Measurements from ENCODE around the gene LRRTM2. TPM values are rescaled to one million over a fixed set of nuclear protein-coding genes. Genes with fewer than 3 reads are reported as not detected.
A peak's percentile ranks its signal among the peaks of the same experiment; 100 is the strongest.
"Not testable (repeated sequence)": the region's sequence is repeated elsewhere in the genome, so short reads cannot be mapped to it uniquely, and the experiment has no call there.

Gene LRRTM2
- total RNA-seq, 1 donor from 2014 or later = 0.52 TPM

DNA sequence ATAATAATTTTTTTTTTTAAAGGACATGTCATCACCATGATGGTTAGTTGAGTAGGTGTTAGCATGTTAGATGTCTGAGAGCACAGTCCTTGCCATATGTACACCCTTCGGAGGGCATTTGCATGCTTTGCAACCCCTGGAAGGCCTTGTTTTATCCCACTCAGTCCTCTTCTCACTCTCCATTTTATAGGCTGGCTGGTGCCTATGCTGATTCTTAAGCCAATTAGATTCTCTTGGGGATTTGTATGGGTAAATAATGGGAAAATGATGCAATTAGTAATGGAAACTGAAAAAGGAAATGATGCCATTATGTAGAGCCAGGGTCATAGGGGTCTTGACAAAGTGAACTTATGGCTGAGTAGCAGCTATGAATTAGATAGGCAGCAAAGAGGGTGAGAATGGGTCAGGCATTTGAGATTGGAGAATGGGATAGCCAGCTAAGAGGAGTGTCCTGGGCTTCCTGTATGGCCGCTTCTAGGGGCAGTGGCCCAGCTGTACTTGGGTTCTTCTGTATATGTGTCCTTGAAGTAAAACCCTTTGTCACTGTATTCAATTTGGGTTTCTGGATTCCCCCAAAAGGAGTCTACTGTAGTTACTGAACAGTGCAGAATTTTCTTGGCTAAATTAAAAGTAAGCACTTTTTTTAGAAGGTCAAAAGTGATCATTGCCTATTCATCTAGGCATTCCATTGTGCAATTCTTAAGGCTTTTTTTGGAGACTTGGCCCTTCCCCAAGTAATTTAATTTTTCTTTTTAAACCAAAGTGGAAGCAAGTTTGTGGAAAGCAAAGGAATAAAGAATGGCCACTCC is 31.6 kb downstream of the LRRTM2 start:
- peak overlapping the region; percentile 6 for H3K27ac ChIP-seq (ENCODE audit: low read depth, low read length)
- H3K4me3 ChIP-seq (ENCODE audit: low read length in 3 of 3) = peak overlapping the region in 1 of 3 donors; percentile 18
- H3K9me3 ChIP-seq (ENCODE audit: control insufficient read depth in 3 of 3, low read length in 3 of 3) = no peaks in the 10 kb centered on the region
- no peak overlapping the region for H3K9ac ChIP-seq (ENCODE audit: low read depth in 1 of 3, low read length in 3 of 3)
- H3K27me3 ChIP-seq (ENCODE audit: control insufficient read depth in 3 of 3, insufficient read depth in 3 of 3, low read length in 3 of 3) = no peaks in the 10 kb centered on the region
- H3K36me3 ChIP-seq (ENCODE audit: control insufficient read depth in 3 of 3, insufficient read depth in 3 of 3, low read length in 3 of 3) = no peaks in the 10 kb centered on the region
- peaks cover 37 to 41% (median 39%) of the 10 kb centered on the region in 3 donors for H3K4me1 ChIP-seq (ENCODE audit: control insufficient read depth in 3 of 3, insufficient read depth in 3 of 3, low read length in 3 of 3)

DNA sequence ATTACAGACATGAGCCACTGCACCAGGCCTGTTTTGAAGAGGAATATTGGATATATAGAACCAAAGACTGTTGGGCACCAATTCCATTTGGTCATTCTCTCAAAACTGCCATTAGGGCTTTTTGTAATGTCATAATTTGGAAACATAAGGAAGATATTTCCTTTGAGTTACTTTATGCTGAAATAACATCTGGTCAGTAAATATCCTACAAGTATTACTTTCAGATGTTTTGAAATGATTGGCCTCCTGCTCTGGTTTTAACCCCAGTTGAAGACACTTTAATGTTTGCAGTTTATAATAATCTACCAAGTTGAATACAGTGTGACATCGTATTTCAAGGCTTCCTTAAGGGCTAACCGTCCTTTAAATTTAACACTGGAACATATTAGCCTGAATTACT is 33.6 kb downstream of the LRRTM2 start:
- no peaks in the 10 kb centered on the region for H3K9me3 ChIP-seq (ENCODE audit: control insufficient read depth in 3 of 3, low read length in 3 of 3)
- H3K27ac ChIP-seq (ENCODE audit: low read depth, low read length) = no peak overlapping the region
- peaks cover 37 to 41% (median 39%) of the 10 kb centered on the region in 3 donors for H3K4me1 ChIP-seq (ENCODE audit: control insufficient read depth in 3 of 3, insufficient read depth in 3 of 3, low read length in 3 of 3)
- H3K27me3 ChIP-seq (ENCODE audit: control insufficient read depth in 3 of 3, insufficient read depth in 3 of 3, low read length in 3 of 3) = no peaks in the 10 kb centered on the region
- H3K36me3 ChIP-seq (ENCODE audit: control insufficient read depth in 3 of 3, insufficient read depth in 3 of 3, low read length in 3 of 3) = no peaks in the 10 kb centered on the region
- no peak overlapping the region for H3K9ac ChIP-seq (ENCODE audit: low read depth in 1 of 3, low read length in 3 of 3)
- H3K4me3 ChIP-seq (ENCODE audit: low read length in 3 of 3) = no peak overlapping the region

DNA sequence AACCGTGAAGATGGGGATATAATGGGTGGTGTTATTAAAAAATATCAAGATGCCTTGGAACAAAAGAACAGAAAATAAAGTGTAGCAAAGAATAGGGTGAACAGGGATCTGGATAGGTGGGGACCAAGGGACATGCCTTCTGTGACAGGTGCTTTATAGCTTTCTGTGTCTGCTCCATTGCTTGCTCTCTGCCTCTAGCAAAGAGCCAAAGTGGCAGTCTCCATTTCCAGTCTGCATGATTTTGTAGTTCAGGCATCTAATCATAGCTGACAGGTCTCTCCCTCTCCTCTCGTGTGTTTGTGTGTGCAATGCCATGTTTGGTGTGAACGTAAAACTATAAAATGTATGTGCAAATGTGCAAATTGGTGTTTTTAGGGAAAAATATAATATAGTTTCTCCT is 35.0 kb downstream of the LRRTM2 start:
- Histone ChIP-seq H3K27ac (ENCODE audit: low read depth, low read length) (no peak overlapping the region), H3K27me3 (ENCODE audit: control insufficient read depth in 3 of 3, insufficient read depth in 3 of 3, low read length in 3 of 3) (no peaks in the 10 kb centered on the region), H3K4me1 (ENCODE audit: control insufficient read depth in 3 of 3, insufficient read depth in 3 of 3, low read length in 3 of 3) (peaks cover 33 to 38% (median 35%) of the 10 kb centered on the region in 3 donors), H3K36me3 (ENCODE audit: control insufficient read depth in 3 of 3, insufficient read depth in 3 of 3, low read length in 3 of 3) (no peaks in the 10 kb centered on the region), H3K9me3 (ENCODE audit: control insufficient read depth in 3 of 3, low read length in 3 of 3) (no peaks in the 10 kb centered on the region), H3K9ac (ENCODE audit: low read depth in 1 of 3, low read length in 3 of 3) (no peak overlapping the region), H3K4me3 (ENCODE audit: low read length in 3 of 3) (no peak overlapping the region)

GRCh38 chr5:138837160-138837559 is 38.0 kb downstream of the LRRTM2 start:
- H3K4me1 ChIP-seq (ENCODE audit: control insufficient read depth in 3 of 3, insufficient read depth in 3 of 3, low read length in 3 of 3) = peaks cover 11 to 25% (median 14%) of the 10 kb centered on the region in 3 donors

DNA sequence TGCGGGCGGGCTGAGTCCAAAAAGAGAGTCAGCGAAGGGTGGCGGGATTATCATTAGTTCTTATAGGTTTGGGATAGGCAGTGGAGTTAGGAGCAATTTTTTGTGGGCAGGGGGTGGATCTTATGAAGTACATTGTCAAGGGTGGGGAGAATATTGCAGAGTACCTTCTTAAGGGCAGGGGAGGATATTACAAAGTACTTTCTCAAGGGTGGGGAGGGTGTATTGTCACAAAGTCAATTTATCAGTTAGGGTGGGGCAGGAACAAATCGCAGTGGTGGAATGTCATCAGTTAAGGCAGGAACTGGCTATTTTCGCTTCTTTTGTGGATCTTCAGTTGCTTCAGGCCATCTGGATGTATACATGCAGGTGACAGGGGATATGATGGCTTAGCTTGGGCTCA is 40.3 kb downstream of the LRRTM2 start:
- H3K9ac ChIP-seq (ENCODE audit: low read depth in 1 of 3, low read length in 3 of 3); H3K27ac ChIP-seq (ENCODE audit: low read depth, low read length); H3K4me3 ChIP-seq (ENCODE audit: low read length in 3 of 3); H3K36me3 ChIP-seq (ENCODE audit: control insufficient read depth in 3 of 3, insufficient read depth in 3 of 3, low read length in 3 of 3); H3K27me3 ChIP-seq (ENCODE audit: control insufficient read depth in 3 of 3, insufficient read depth in 3 of 3, low read length in 3 of 3); H3K9me3 ChIP-seq (ENCODE audit: control insufficient read depth in 3 of 3, low read length in 3 of 3): not testable (repeated sequence)
- H3K4me1 ChIP-seq (ENCODE audit: control insufficient read depth in 3 of 3, insufficient read depth in 3 of 3, low read length in 3 of 3) = peaks cover 7 to 21% (median 20%) of the 10 kb centered on the region in 3 donors

More at GRCh38 chr5:138837160-138837559, 38.0 kb downstream of the LRRTM2 start:
- H3K9me3 ChIP-seq (ENCODE audit: control insufficient read depth in 3 of 3, low read length in 3 of 3) = no peaks in the 10 kb centered on the region
- no peak overlapping the region for H3K9ac ChIP-seq (ENCODE audit: low read depth in 1 of 3, low read length in 3 of 3)
- H3K27me3 ChIP-seq (ENCODE audit: control insufficient read depth in 3 of 3, insufficient read depth in 3 of 3, low read length in 3 of 3) = no peaks in the 10 kb centered on the region
- H3K27ac ChIP-seq (ENCODE audit: low read depth, low read length) = no peak overlapping the region
- H3K36me3 ChIP-seq (ENCODE audit: control insufficient read depth in 3 of 3, insufficient read depth in 3 of 3, low read length in 3 of 3) = no peaks in the 10 kb centered on the region
- no peak overlapping the region for H3K4me3 ChIP-seq (ENCODE audit: low read length in 3 of 3)

DNA sequence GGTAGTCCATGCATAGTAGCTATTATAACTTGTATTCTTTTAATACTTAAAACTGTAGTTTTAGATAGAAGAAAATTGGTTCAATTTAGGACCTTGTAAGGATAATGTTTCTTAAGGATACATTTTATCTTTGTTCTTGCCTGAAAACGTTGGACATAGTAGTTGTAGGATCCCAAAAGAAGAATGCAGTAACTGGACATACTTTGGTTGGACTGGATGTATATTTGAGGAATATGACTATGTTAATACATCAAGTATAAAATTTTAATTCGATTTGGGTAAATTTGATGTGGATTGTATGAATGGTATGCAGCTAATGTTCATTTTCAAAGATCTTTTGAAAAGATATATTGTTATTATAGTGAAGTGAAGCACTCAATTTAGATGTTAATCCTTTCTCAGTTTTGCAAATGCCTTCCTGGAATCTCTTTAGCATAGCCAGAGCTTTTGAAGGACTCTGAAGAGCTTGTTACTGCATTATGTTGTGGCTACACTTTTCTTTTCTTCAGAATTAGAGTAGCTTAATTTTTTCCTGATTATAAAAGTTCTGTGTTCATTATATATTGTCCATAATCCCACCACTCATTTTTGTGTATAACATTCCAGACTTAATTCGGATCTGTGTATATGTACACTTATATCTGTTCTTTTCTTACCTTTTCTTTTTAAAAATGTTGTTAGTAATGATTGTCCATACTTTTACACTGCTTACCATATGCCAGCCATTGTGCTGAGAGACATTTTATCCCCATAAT is 41.2 kb downstream of the LRRTM2 start:
- Histone ChIP-seq H3K4me3 (ENCODE audit: low read length in 3 of 3) (no peak overlapping the region), H3K9ac (ENCODE audit: low read depth in 1 of 3, low read length in 3 of 3) (no peak overlapping the region), H3K27ac (ENCODE audit: low read depth, low read length) (no peak overlapping the region), H3K36me3 (ENCODE audit: control insufficient read depth in 3 of 3, insufficient read depth in 3 of 3, low read length in 3 of 3) (peaks cover under 1 to 4% (median 2%) of the 10 kb centered on the region in 3 donors), H3K9me3 (ENCODE audit: control insufficient read depth in 3 of 3, low read length in 3 of 3) (no peaks in the 10 kb centered on the region), H3K27me3 (ENCODE audit: control insufficient read depth in 3 of 3, insufficient read depth in 3 of 3, low read length in 3 of 3) (no peaks in the 10 kb centered on the region), H3K4me1 (ENCODE audit: control insufficient read depth in 3 of 3, insufficient read depth in 3 of 3, low read length in 3 of 3) (peaks cover 3 to 15% (median 12%) of the 10 kb centered on the region in 3 donors)

- peaks cover 5 to 7% (median 5%) of the 10 kb centered on the region in 3 donors for H3K36me3 ChIP-seq (ENCODE audit: control insufficient read depth in 3 of 3, insufficient read depth in 3 of 3, low read length in 3 of 3)
- H3K27ac ChIP-seq (ENCODE audit: low read depth, low read length) = no peak overlapping the region
- H3K4me1 ChIP-seq (ENCODE audit: control insufficient read depth in 3 of 3, insufficient read depth in 3 of 3, low read length in 3 of 3) = peaks cover 3 to 15% (median 12%) of the 10 kb centered on the region in 3 donors
- no peak overlapping the region for H3K9ac ChIP-seq (ENCODE audit: low read depth in 1 of 3, low read length in 3 of 3)
- H3K4me3 ChIP-seq (ENCODE audit: low read length in 3 of 3) = no peak overlapping the region
- H3K9me3 ChIP-seq (ENCODE audit: control insufficient read depth in 3 of 3, low read length in 3 of 3) = no peaks in the 10 kb centered on the region
- H3K27me3 ChIP-seq (ENCODE audit: control insufficient read depth in 3 of 3, insufficient read depth in 3 of 3, low read length in 3 of 3) = no peaks in the 10 kb centered on the region
These were observed 42.1 kb downstream of the LRRTM2 start for GRCh38 chr5:138833080-138833479.

DNA sequence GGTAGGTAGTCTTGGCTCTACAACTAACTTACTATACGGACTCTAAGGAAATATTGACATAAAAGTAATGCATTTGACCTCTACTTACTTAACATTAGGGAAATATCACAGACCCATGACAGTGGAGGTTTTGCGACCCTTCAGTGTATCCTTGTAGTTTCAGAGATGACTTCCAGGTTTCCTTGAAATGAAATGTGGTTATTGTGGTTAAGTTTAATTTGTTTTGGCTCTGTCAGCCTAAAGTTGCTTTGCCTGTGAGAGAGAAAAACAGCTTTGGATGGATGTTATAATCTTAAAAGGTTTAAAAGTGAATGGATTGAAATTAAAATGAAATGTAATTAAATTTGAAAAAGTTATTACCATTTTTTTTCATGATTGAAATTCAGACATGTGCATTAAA is 42.9 kb downstream of the LRRTM2 start:
- Histone ChIP-seq H3K27me3 (ENCODE audit: control insufficient read depth in 3 of 3, insufficient read depth in 3 of 3, low read length in 3 of 3) (no peaks in the 10 kb centered on the region), H3K4me3 (ENCODE audit: low read length in 3 of 3) (no peak overlapping the region), H3K9me3 (ENCODE audit: control insufficient read depth in 3 of 3, low read length in 3 of 3) (no peaks in the 10 kb centered on the region), H3K9ac (ENCODE audit: low read depth in 1 of 3, low read length in 3 of 3) (no peak overlapping the region), H3K27ac (ENCODE audit: low read depth, low read length) (no peak overlapping the region), H3K4me1 (ENCODE audit: control insufficient read depth in 3 of 3, insufficient read depth in 3 of 3, low read length in 3 of 3) (peaks cover 3 to 15% (median 12%) of the 10 kb centered on the region in 3 donors), H3K36me3 (ENCODE audit: control insufficient read depth in 3 of 3, insufficient read depth in 3 of 3, low read length in 3 of 3) (peaks cover 8 to 14% (median 14%) of the 10 kb centered on the region in 3 donors)

- no peak overlapping the region for H3K27ac ChIP-seq (ENCODE audit: low read depth, low read length)
- no peaks in the 10 kb centered on the region for H3K9me3 ChIP-seq (ENCODE audit: control insufficient read depth in 3 of 3, low read length in 3 of 3)
- peaks cover 3 to 15% (median 12%) of the 10 kb centered on the region in 3 donors for H3K4me1 ChIP-seq (ENCODE audit: control insufficient read depth in 3 of 3, insufficient read depth in 3 of 3, low read length in 3 of 3)
- H3K4me3 ChIP-seq (ENCODE audit: low read length in 3 of 3) = no peak overlapping the region
- H3K36me3 ChIP-seq (ENCODE audit: control insufficient read depth in 3 of 3, insufficient read depth in 3 of 3, low read length in 3 of 3) = peaks cover 8 to 18% (median 15%) of the 10 kb centered on the region in 3 donors
- H3K27me3 ChIP-seq (ENCODE audit: control insufficient read depth in 3 of 3, insufficient read depth in 3 of 3, low read length in 3 of 3) = no peaks in the 10 kb centered on the region
- no peak overlapping the region for H3K9ac ChIP-seq (ENCODE audit: low read depth in 1 of 3, low read length in 3 of 3)
These were observed 43.4 kb downstream of the LRRTM2 start for GRCh38 chr5:138831703-138832102.

- Histone ChIP-seq H3K4me1 (ENCODE audit: control insufficient read depth in 3 of 3, insufficient read depth in 3 of 3, low read length in 3 of 3) (peaks cover 3 to 15% (median 15%) of the 10 kb centered on the region in 3 donors), H3K36me3 (ENCODE audit: control insufficient read depth in 3 of 3, insufficient read depth in 3 of 3, low read length in 3 of 3) (peaks cover 8 to 24% (median 18%) of the 10 kb centered on the region in 3 donors), H3K4me3 (ENCODE audit: low read length in 3 of 3) (no peak overlapping the region), H3K27ac (ENCODE audit: low read depth, low read length) (no peak overlapping the region), H3K9ac (ENCODE audit: low read depth in 1 of 3, low read length in 3 of 3) (no peak overlapping the region), H3K9me3 (ENCODE audit: control insufficient read depth in 3 of 3, low read length in 3 of 3) (no peaks in the 10 kb centered on the region), H3K27me3 (ENCODE audit: control insufficient read depth in 3 of 3, insufficient read depth in 3 of 3, low read length in 3 of 3) (no peaks in the 10 kb centered on the region)
These were observed 45.8 kb downstream of the LRRTM2 start for GRCh38 chr5:138829341-138829740.

Data from skeletal muscle tissue (tissue), 4 donors.